AG09319 (cell line): ENCODE data around the gene RPL3.

Source experiments
- DNase-seq: peaks from one replicate; pipeline ENCODE4 v3.0.0-alpha.2; 2010; ENCODE audit warnings: low read depth; ENCODE audit errors: extremely low read depth
- CTCF ChIP-seq: IDR thresholded peaks from 2 replicates; pipeline ENCODE4 v1.5.1; 2011; ENCODE audit warnings: low read depth, mild to moderate bottlenecking, inconsistent platforms, low read length, moderate library complexity

Gene RPL3

DNA sequence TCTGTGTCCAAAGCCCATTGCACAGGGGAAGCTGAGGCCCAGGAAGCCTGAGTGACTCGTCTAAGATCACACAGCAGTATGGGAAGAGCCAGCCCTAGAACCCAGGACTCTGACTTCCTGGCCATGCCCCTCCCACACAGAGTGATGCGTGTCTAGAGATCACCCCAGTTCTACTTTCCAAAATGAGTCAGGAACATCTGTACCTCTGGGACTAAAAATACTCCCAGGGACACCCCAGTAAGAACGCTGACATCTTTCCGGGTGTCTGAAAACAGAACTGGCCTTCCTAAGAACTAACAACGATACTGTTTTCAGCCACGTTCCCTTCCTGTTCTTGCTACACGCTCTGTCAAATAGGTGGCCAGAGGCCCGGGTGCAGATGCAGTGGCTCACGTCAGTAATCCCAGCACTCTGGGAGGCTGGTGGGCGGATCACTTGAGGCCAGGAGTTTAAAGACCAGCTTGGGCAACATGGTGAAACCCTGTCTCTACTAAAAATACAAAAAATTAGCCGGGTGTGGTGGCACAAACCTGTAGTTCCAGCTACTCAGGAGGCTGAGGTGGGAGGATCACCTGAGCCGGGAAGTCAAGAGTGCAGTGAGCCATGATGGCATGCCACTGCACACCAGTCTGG is 52.9 kb downstream of the RPL3 start:
- DNase-seq, result no peak
- TF ChIP-seq CTCF, result no peak

DNA sequence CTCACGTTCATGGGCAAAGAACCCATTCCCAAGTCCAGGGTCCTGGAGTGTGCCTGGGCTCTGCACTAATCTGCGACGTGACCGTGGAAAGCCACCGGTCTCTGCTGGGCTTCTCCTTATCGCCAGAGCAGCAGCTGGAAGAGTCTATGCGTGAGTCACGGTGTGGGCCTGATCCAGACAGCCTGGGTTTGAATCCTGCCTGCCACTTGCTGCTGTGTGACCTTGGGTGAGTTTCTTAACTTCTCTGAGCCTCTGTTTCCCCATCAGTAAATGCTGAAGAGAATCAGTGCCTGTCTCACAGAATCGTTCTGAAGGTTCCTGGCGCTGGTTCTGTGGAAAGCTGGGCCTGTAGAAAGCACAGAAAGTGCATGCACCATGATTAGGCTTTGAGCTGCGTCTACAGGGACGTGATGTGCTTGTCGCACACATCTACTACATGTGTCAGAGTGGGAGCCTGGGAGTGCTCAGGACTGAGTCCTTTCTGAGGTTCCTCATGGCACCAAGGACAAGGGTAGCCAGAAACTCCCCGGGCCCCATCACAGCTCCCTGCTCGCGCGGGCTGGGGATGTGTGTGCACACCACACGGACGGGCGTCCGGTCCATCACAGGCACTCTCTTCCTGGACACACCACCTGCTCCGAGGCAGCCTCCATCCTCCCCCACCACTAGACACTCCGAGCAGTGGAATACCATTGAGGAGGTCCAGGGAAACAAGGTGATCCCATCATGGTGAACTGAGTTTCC is 54.1 kb downstream of the RPL3 start:
- no peak for DNase-seq
- no peak for TF ChIP-seq CTCF

DNA sequence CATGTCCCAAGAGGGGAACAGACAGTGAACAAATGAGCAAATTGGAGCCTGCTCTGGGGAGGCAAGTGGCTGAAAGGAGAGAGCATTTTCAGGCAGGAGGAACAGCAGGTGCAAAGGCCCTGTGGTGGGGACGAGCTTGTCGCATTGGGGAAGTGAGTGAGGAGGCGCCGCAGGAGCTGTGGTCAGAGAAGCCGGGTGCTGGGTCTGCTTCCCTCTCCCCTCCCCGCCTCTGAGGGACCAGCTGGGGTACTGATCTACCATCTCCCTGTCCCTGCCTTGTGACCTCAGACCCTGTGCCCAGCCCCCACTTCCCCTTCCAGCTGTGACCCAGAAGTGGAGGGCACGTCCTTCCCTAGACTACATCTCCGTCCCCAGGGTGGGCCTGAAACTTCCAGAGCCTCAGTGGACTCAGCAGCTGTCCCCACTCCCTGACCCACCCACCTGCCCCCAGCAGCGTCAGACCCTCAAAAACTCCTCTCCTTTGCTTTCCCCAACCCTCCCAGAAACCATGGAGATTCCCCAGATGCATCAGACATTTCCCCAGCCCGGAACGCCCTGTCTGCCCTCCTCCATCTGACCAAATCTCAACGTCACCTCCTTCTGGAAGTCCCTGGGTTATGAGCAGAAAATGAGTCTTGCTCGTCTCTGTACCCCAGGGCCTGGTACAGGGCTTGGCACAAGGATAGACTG is 54.9 kb downstream of the RPL3 start:
- no peak for DNase-seq
- no peak for TF ChIP-seq CTCF

GRCh38 chr22:39263626-39264348 is 55.6 kb downstream of the RPL3 start:
- TF ChIP-seq CTCF, result no peak
- DNase-seq, result no peak
